ENCODE measurements around the gene IFNA6. TPM values are rescaled to one million over a fixed set of nuclear protein-coding genes. Genes with fewer than 3 reads are reported as not detected.

Gene IFNA6
- total and polyA plus RNA-seq, 10 of the 15 experiments (the other 5 are each of a cell fraction or from before 2014, with no cell fraction given): 0.04 TPM; not detected in 9

- no peak for FAIRE-seq
- in situ Hi-C loops (cut with MboI): no loop called here
- no peak for DNase-seq (ENCODE audit: low read depth, low spot score)
These were observed 14.2 kb downstream of the IFNA6 start for GRCh38 chr9:21336457-21336856.

More at GRCh38 chr9:21336457-21336856, 14.2 kb downstream of the IFNA6 start:
- TF ChIP-seq ZNF592 (IDR thresholded peaks at IDR 0.05): no peak
- no peak for TF ChIP-seq ZNF274 (IDR thresholded peaks at IDR 0.05; ENCODE audit: insufficient read depth, insufficient read length)
- no peak for TF ChIP-seq TARDBP (IDR thresholded peaks at IDR 0.05; ENCODE audit: borderline replicate concordance)
- no peak for TF ChIP-seq EED (IDR thresholded peaks at IDR 0.05; ENCODE audit: low read depth)
- TF ChIP-seq ATF7 (IDR thresholded peaks at IDR 0.05; ENCODE audit: low read depth): no peak
- Histone ChIP-seq H3K27me3 (replicated peaks in 1 of 2; ENCODE audit: control insufficient read depth in 2 of 2, insufficient read depth in 2 of 2, low read length in 1 of 2) (no peaks in the 10 kb centered on the region), H3K9ac (ENCODE audit: control insufficient read depth, insufficient read depth, low read length) (no peak overlapping the region), H3K79me2 (ENCODE audit: control insufficient read depth, insufficient read depth, low read length) (peaks cover 38% of the 10 kb centered on the region), H3K36me3 (ENCODE audit: control insufficient read depth in 2 of 2, insufficient read depth in 2 of 2, low read length in 1 of 2) (peaks cover 0 to 9% of the 10 kb centered on the region in 2 experiments; a peak in 1 of 4 replicates), H3K4me2 (ENCODE audit: control insufficient read depth, insufficient read depth) (no peak overlapping the region), H3K9me3 (replicated peaks; ENCODE audit: control insufficient read depth, insufficient read depth, low read length) (no peaks in the 10 kb centered on the region; the same call in 2 of the 3 replicates), H4K20me1 (ENCODE audit: control insufficient read depth, insufficient read depth) (peaks cover 3% of the 10 kb centered on the region; the same call in 1 of the 2 replicates), H3K27ac (ENCODE audit: control insufficient read depth, insufficient read depth) (no peak overlapping the region), H3K4me1 (ENCODE audit: control insufficient read depth, insufficient read depth, low read length) (peaks cover 3% of the 10 kb centered on the region), H3K4me3 (no peak overlapping the region), H2AFZ (ENCODE audit: control insufficient read depth, low read depth, low read length) (no peak overlapping the region)
- no TSS peak for BruUV-seq (replicated peaks)
- SMC1A ChIA-PET (ENCODE audit: uncharacterized antibody, unreplicated experiment): interaction anchor here (0.8 to 2.1 kb wide), 8 partner anchors 13 to 76 kb away, joined by 3 to 7 read pairs (median 3); partner anchors contain the start of gene IFNA6
- CTCF ChIA-PET: interaction anchor here (0.6 to 1.9 kb wide), 7 partner anchors 8 to 62 kb away, joined by 3 to 12 read pairs (median 4); no protein-coding TSS in a partner anchor
- RAD21 ChIA-PET (ENCODE audit: unreplicated experiment): interaction anchor here (0.9 kb wide), 1 partner anchor 59 kb away, joined by 3 read pairs; no protein-coding TSS in a partner anchor
- ATAC-seq: no peak
- intact Hi-C loops (cut with micrococcal nuclease; ENCODE audit: unreplicated experiment): no loop called here
- POLR2A ChIA-PET: no interaction called here
